AG10803 (cell line): Measurements from ENCODE around the gene GRXCR2.

ENCODE experiments used
- DNase-seq: peaks from one replicate; pipeline ENCODE4 v3.0.0; 2010; ENCODE audit warnings: low read depth
- H3K4me3 ChIP-seq: 2 replicates; pipeline ENCODE4 v1.5.1; 2011; ENCODE audit warnings: mild to moderate bottlenecking, low read length, control low read depth
- CTCF ChIP-seq: conservative IDR thresholded peaks from 2 replicates; pipeline ENCODE4 v1.5.1; 2011; ENCODE audit warnings: mild to moderate bottlenecking, low read length, control low read depth, inconsistent platforms

GRXCR2 gene

GRCh38 chr5:145859897-145860296 lies 12.9 kb downstream of the GRXCR2 start:
- H3K4me3 ChIP-seq: no peak overlapping the region
- peak; percentile 25 for TF ChIP-seq CTCF
- DNase-seq: no peak

GRCh38 chr5:145859453-145859852 lies 13.4 kb downstream of the GRXCR2 start:
- no peak overlapping the region for H3K4me3 ChIP-seq
- DNase-seq: no peak
- no peak for TF ChIP-seq CTCF

- TF ChIP-seq CTCF: no peak
- DNase-seq: no peak
- no peak overlapping the region for H3K4me3 ChIP-seq
These were observed 13.9 kb downstream of the GRXCR2 start for GRCh38 chr5:145858959-145859358.

GRCh38 chr5:145856285-145856818 lies 16.5 kb downstream of the GRXCR2 start:
- peak overlapping the region; percentile 38 for H3K4me3 ChIP-seq
- DNase-seq: peak; percentile 53

GRCh38 chr5:145855763-145856267 lies 17.0 kb downstream of the GRXCR2 start:
- H3K4me3 ChIP-seq: no peak overlapping the region
- no peak for TF ChIP-seq CTCF
- DNase-seq: peak; percentile 4

More at GRCh38 chr5:145856285-145856818, 16.5 kb downstream of the GRXCR2 start:
- no peak for TF ChIP-seq CTCF

GRCh38 chr5:145854651-145855258 lies 18.1 kb downstream of the GRXCR2 start:
- no peak for TF ChIP-seq CTCF
- H3K4me3 ChIP-seq: no peak overlapping the region
- DNase-seq: peak; percentile 67

GRCh38 chr5:145853781-145854376 lies 18.9 kb downstream of the GRXCR2 start:
- no peak for DNase-seq
- TF ChIP-seq CTCF: no peak
- H3K4me3 ChIP-seq: no peak overlapping the region
